ENCODE results near the gene ACP5.
A peak's percentile ranks its signal among the peaks of the same experiment; 100 is the strongest.
"Not testable (repeated sequence)": the region's sequence is repeated elsewhere in the genome, so short reads cannot be mapped to it uniquely, and the experiment has no call there.

The ACP5 gene

GRCh38 chr19:11577451-11578257 lies at the start of gene ACP5:
ACP5 (minus strand) TSS chr19:11577645; CDS start chr19:11577317, 328 bp downstream.
- DNase-seq (ENCODE audit: low spot score): no peak

DNA sequence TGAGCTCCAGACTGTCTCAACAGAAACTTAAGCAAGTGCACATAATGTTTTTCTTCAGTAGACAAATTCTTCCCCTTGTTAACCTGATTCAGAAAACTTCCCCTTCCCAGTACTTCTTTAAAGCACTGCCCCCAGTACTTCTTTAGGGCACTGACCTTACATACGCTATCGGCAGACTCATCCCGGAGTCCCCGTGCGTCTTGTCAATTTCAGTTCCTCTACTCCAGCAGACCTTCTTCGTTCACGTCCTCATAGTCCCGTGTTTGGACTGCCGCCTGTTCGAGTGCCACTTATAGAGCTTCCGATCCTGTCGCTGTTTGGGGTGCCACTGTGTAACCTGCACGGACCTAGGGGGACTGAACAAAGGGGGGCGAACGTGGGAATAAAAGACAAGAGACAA lies 48.8 kb upstream of the ACP5 start:
- no peak for DNase-seq (ENCODE audit: low spot score)

DNA sequence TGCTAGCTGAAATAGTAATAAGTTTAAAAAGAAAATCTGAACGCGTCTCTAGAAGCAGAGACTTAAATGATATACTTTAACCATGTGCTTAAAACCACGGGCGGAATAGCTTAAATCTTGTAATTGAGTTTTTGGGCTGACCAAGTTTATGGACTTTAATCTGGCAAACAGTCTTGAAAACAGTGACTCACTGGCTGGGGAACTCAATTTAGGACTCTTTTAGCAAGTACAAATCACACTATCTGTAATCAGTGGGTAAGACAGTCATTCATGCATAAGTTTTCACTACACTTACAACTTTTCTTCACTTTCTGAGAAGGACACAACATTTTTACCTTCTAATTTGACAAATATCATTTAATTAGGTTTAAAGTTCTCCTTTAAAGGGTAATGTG lies 46.6 kb upstream of the ACP5 start:
- DNase-seq (ENCODE audit: low spot score): no peak

GRCh38 chr19:11622401-11622800 lies 45.0 kb upstream of the ACP5 start:
- DNase-seq (ENCODE audit: low spot score): not testable (repeated sequence)

- no peak for DNase-seq (ENCODE audit: low spot score)
These were observed 43.1 kb upstream of the ACP5 start for GRCh38 chr19:11620553-11620952.

- DNase-seq (ENCODE audit: low spot score): no peak
These were observed 40.0 kb upstream of the ACP5 start for GRCh38 chr19:11617180-11618062.

DNA sequence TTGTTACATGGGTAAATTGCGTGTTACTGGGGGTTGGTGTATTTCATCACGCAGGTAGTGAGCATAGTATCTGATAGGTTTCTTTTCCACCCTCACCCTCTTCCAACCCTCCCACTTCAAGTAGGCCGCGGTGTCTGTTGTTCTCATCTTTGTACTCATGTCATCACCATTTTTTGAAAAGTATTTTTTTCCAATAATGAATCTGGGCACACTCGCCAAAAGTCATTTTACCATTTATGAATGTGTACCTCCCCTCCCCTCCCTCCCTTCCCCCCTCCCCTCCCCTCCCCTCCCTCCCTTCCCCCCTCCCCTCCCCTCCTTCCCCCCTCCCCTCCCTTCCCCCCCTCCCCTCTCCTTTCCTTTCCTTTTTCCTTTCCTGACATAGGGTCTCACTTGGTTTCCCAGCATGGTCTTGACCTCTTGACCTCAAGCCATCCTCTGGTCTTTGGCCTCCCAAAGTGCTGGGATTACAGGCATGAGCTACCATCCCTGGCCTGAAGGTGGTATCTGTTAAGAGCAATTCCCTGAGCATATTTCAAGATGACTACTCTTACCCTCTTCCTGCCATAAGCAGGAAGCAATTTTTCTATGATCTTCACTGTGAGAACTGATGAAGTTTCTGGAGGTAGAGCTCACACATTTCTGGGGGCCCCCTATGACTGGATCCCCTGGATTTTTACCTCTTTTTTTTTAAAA lies 35.5 kb upstream of the ACP5 start:
- DNase-seq (ENCODE audit: low spot score): no peak

- no peak for DNase-seq (ENCODE audit: low spot score)
These were observed 34.3 kb upstream of the ACP5 start for GRCh38 chr19:11611730-11612129.

DNA sequence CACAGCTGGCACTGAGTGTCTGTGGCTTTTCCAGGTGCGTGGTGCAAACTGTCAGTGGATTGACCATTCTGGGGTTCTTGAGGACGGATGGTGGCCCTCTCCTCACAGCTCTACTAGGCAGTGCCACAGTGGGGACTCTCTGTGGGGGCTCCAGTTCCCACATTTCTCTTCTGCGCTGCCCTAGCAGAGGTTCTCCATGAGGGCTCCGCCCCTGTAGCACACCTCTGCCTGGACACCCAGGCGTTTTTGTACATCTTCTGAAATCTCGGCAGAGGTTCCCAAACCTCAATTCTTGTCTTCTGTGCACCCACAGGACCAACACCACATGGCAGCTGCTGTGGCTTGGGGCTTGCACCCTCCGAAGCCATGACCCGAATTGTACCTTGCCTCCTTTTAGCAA lies 29.0 kb upstream of the ACP5 start:
- no peak for DNase-seq (ENCODE audit: low spot score)

DNA sequence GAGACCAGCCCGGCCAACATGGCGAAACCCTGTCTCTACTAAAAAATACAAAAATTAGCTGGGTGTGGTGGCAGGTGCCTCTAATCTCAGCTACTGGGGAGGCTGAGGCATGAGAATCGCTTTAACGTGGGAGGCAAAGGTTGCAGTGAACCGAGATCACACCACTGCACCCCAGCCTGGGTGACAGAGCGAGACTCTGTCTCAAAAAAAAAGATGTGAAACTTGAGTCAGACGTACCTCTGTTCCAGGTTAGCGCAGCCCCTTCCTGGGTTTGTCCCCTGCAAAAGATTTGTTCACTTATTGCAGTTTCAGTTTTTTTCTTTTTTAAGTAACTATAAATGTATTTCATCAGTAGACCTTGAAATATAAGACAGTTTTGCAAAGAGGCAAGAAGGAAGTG lies 22.3 kb upstream of the ACP5 start:
- DNase-seq (ENCODE audit: low spot score): not testable (repeated sequence)

DNA sequence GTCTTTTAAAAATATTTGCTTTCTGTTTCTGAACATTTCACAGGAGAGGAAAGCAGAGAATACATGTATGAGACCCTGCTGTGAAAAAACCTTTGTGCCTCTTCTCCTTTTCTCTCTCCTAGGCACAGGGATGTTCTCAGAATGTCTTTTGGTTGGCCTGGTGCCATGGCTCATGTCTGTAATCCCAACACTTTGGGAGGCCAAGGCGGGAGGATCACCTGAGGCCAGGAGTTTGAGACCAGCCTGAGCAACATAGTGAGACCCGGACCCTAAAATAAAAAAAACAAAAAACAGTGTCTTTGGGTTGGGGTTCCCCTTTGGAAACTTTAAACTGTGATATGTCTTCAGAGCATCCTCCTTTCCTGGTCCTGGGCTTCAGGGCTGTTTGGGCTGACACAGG lies 21.3 kb upstream of the ACP5 start:
- no peak for DNase-seq (ENCODE audit: low spot score)

GRCh38 chr19:11598103-11598483 lies 20.6 kb upstream of the ACP5 start:
- no peak for DNase-seq (ENCODE audit: low spot score)

DNA sequence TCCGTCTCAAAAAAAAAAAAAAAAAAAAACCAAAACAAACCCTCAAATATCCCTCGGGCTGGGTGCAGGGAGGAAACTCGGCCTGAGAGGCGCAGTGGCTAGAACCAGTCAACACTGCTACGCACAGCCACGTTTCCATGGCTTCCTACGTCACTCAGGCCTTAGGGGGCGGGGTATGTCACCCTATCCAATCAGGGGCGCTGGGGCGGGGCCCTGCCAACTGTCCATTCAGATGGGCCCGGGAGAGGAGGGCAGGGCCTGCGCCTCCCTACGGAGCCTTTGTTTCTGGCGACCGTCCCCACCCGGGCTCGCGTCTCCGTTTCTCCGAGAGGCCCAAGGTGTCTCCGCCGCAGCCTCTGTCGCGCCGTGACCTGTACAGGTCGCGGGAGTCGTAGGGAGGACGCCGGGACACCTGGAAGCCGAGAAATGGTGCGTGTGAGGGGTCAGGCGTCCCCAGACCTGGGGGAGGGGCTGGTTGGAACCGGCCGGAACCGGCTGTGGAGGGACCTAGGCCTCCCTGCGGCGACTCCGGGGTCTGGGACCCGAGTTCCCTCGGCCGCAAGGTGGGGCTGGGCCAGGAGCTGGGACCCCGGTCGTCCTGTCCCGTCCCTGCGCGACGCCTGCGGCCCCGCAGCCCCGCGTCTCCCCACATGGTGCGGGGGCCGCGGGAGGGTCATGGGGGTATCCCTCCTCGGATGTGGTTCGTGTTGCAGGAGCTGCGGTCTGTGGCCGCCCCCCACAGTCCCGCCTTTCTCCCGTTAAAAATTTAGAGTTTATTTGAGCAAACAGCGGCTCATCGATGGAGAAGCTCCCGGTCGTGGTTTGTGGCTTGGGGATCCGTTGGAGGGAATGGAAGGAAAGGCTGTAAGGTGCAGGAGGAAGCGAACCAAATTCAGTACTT lies 20.0 kb upstream of the ACP5 start, which contains the start of gene ZNF627:
Gene ZNF627 (plus strand): TSS at position 282 of the 901 bp plus-strand sequence. CDS start 145 bp downstream, at position 427.
- DNase-seq (ENCODE audit: low spot score): peak; percentile 98

GRCh38 chr19:11596156-11596555 lies 18.7 kb upstream of the ACP5 start:
- no peak for DNase-seq (ENCODE audit: low spot score)

DNA sequence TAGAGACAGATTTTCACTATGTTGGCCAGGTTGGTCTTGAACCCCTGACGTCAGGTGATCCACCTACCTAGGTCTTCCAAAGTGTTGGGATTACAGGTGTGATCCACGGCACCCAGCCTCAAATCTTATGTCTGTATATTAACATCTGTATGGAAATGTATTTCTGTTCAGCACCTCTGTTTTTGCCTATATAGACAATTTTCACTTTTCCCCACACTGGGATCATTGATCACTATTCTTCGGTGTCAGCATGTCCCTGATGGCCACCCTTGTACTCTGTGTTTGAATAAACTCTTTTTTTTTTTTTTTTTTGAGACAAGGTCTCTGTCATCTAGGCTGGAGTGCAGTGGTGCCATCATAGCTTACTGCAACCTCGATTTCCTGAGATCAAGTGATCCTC lies 16.6 kb upstream of the ACP5 start:
- no peak for DNase-seq (ENCODE audit: low spot score)

DNA sequence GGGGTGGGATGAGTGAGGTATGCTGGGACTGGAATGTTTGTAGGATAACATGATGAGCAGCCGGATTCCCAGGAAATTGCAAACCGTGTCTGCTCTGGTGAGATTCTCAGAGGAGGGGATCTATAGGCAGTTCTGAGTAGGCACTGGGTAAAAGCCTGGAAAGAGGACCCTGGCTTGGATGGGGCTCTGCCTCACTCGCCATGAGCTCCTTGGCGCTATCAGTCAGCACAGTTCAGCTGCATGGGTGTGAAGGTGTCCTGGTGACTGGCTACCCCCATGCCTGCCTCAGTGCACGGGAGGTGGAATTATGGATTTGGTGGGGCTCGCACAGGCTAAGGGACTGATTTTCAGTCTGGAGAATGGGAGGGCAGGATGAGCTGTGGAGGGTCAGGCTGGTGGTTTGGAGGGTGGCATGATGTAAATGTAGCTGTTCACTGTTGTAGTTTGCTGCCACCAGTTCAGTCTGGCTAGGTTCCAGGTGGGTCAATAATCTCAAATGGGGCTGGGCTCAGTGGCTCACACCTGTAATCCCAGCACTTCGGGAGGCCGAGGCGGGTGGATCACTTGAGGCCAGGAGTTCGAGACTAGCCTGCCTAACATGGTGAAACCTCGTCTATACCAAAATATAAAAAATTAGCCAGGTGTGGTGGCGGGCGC lies 10.7 kb upstream of the ACP5 start:
- DNase-seq (ENCODE audit: low spot score): no peak

GRCh38 chr19:11587302-11587974 lies 10.0 kb upstream of the ACP5 start:
- DNase-seq (ENCODE audit: low spot score): peak; percentile 84

- DNase-seq (ENCODE audit: low spot score): no peak
These were observed 8.9 kb upstream of the ACP5 start for GRCh38 chr19:11586331-11586730.

DNA sequence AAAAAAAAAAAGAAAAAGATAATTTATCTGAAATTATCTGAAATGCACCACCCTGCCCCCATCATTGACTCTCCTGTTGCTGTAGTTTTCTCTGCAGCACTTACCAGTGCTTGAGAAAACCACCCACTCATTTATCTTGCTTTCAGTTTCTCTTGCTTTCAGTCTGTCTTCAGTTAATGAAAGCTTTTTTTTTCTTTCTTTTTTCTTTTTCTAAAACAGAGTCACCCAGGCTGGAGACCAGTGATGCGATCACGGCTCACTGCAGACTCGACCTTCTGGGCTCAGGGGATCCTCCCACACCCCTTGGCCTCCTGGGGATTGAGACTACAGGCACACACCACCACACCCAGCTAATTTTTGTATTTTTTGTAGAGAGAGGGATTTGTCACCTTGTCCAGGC lies 4.3 kb upstream of the ACP5 start:
- DNase-seq (ENCODE audit: low spot score): peak; percentile 68

GRCh38 chr19:11580116-11580515 lies 2.7 kb upstream of the ACP5 start:
- no peak for DNase-seq (ENCODE audit: low spot score)
